ENCODE results near the gene EIF2B4. TPM values are rescaled to one million over a fixed set of nuclear protein-coding genes. Genes with fewer than 3 reads are reported as not detected.

EIF2B4 gene
- total and polyA plus RNA-seq, 9 of the 15 experiments (the other 6 are each of a cell fraction or from before 2014, with no cell fraction given) = 29.7 to 80.3 (median 58.9) TPM

DNA sequence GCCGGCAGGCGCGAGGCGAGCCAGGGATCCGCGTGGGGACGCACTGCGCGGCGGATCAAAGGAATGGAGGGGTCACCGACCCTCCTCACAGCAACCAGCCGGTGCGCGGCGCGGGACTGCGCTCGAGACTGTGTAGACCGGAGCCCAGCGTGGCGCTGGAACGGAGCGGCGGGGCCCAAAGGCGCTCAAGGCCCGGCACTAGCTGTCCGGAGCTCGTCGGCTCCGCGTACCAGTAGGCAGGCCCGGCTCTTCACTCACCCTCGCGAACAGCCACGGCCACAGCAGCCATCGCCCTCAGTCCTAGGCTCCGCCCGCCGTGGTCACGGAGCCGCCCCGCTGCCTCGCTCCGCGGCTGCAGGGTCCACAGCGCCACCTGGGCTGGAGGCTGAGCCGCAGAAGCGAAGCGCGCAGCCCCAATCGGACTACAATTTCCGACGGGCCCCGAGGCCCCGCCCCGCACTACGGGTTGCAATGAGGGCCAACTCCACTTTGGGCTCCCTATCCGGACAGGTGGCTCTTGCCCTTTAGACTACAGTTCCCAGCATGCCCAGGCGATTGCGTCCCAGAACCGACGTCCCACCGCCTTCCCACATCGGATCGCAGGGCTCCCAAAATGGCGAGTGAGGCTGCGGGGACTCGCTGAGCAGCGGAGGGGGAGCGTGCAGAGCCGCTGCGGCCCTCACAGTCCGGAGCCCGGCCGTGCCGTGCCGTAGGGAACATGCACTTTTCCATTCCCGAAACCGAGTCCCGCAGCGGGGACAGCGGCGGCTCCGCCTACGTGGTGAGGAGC lies at the start of gene EIF2B4, which contains the start of gene SNX17 (continued):
- TF ChIP-seq, protein P1, sequence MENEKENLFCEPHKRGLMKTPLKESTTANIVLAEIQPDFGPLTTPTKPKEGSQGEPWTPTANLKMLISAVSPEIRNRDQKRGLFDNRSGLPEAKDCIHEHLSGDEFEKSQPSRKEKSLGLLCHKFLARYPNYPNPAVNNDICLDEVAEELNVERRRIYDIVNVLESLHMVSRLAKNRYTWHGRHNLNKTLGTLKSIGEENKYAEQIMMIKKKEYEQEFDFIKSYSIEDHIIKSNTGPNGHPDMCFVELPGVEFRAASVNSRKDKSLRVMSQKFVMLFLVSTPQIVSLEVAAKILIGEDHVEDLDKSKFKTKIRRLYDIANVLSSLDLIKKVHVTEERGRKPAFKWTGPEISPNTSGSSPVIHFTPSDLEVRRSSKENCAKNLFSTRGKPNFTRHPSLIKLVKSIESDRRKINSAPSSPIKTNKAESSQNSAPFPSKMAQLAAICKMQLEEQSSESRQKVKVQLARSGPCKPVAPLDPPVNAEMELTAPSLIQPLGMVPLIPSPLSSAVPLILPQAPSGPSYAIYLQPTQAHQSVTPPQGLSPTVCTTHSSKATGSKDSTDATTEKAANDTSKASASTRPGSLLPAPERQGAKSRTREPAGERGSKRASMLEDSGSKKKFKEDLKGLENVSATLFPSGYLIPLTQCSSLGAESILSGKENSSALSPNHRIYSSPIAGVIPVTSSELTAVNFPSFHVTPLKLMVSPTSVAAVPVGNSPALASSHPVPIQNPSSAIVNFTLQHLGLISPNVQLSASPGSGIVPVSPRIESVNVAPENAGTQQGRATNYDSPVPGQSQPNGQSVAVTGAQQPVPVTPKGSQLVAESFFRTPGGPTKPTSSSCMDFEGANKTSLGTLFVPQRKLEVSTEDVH (IDR thresholded peaks at IDR 0.05; ENCODE audit: low read depth, partially characterized antibody) = no peak
- no peak for TF ChIP-seq SMARCB1 (IDR thresholded peaks at IDR 0.05; ENCODE audit: insufficient read length, low read depth)
- TF ChIP-seq ARID2 (IDR thresholded peaks at IDR 0.05) = no peak
- no peak for TF ChIP-seq THRA (IDR thresholded peaks at IDR 0.05)
- no peak for TF ChIP-seq RUNX1 (IDR thresholded peaks at IDR 0.05; ENCODE audit: low read depth)
- no peak for TF ChIP-seq SMARCA5 (IDR thresholded peaks at IDR 0.05)
- TF ChIP-seq SMAD1 (IDR thresholded peaks at IDR 0.05; ENCODE audit: low read depth, low read length, partially characterized antibody) = no peak
- peak; percentile 88 for TF ChIP-seq ZBTB8A (IDR thresholded peaks at IDR 0.05; ENCODE audit: partially characterized antibody)
- no peak for TF ChIP-seq DNMT1 (IDR thresholded peaks at IDR 0.05)
- no peak for TF ChIP-seq ZNF124 (CRISPR knock-in tag; IDR thresholded peaks at IDR 0.05)
- no peak for TF ChIP-seq GTF2B (IDR thresholded peaks at IDR 0.05; ENCODE audit: extremely low read depth, insufficient read length)
- TF ChIP-seq POLR2G (IDR thresholded peaks at IDR 0.05; ENCODE audit: low read depth, low read length) = peak; percentile 95
- peak; percentile 82 for TF ChIP-seq SETDB1 (IDR thresholded peaks at IDR 0.05; ENCODE audit: low read length)
- peak; percentile 77 for TF ChIP-seq U2AF1 (optimal IDR thresholded peaks at IDR 0.05; ENCODE audit: low read depth, low read length)
- no peak for TF ChIP-seq BACH1 (tag; IDR thresholded peaks at IDR 0.05)
- TF ChIP-seq PRPF4 (IDR thresholded peaks at IDR 0.05; ENCODE audit: insufficient read depth, low read depth, low read length, poor library complexity, severe bottlenecking) = no peak
- TF ChIP-seq TRIM24 (IDR thresholded peaks at IDR 0.05) = no peak
- peak; percentile 97 for TF ChIP-seq CREB3L1 (IDR thresholded peaks at IDR 0.05; ENCODE audit: borderline replicate concordance, low read depth)
- no peak for TF ChIP-seq OTX1 (CRISPR knock-in tag; IDR thresholded peaks at IDR 0.05)
- no peak for TF ChIP-seq HMBOX1 (IDR thresholded peaks at IDR 0.05)
- no peak for TF ChIP-seq TAL1 (IDR thresholded peaks at IDR 0.05)
- TF ChIP-seq STAT5A (IDR thresholded peaks at IDR 0.05; ENCODE audit: borderline replicate concordance, low read length) = no peak
- no peak for TF ChIP-seq COPS2 (conservative IDR thresholded peaks at IDR 0.05)

Data from K562 (cell line).